HEK293 (cell line): ENCODE measurements around the gene USH1G.
"Not testable (repeated sequence)": the region's sequence is repeated elsewhere in the genome, so short reads cannot be mapped to it uniquely, and the experiment has no call there.

Source experiments
- BCL6B ChIP-seq: fragments of 450-650 bp; formaldehyde crosslinking; IDR thresholded peaks from 2 replicates; pipeline ENCODE4 v1.5.1; 2017; ENCODE audit warnings: missing biosample characterization, missing genetic modification characterization
- CTCF ChIP-seq: fragments of 450-650 bp; formaldehyde crosslinking; IDR thresholded peaks from 2 replicates; pipeline ENCODE4 v1.5.1; 2016; ENCODE audit warnings: missing biosample characterization, missing genetic modification characterization
- FEZF1 ChIP-seq: fragments of 450-650 bp; formaldehyde crosslinking; IDR thresholded peaks from 2 replicates; pipeline ENCODE4 v1.5.1; 2016; ENCODE audit warnings: missing biosample characterization, missing genetic modification characterization
- PRDM10 ChIP-seq: fragments of 450-650 bp; formaldehyde crosslinking; IDR thresholded peaks from 2 replicates; pipeline ENCODE4 v1.5.1; 2016; ENCODE audit warnings: missing biosample characterization, missing genetic modification characterization
- REST ChIP-seq: fragments of 450-650 bp; formaldehyde crosslinking; IDR thresholded peaks from 2 replicates; pipeline ENCODE4 v1.5.1; 2016; ENCODE audit warnings: missing biosample characterization, missing genetic modification characterization
- ZNF488 ChIP-seq: fragments of 450-650 bp; formaldehyde crosslinking; IDR thresholded peaks from 2 replicates; pipeline ENCODE4 v1.5.1; 2016; ENCODE audit warnings: missing biosample characterization, missing genetic modification characterization
- ZNF561 ChIP-seq: fragments of 450-650 bp; IDR thresholded peaks from 2 replicates; pipeline ENCODE4 v1.5.1; 2018; ENCODE audit warnings: missing biosample characterization, missing genetic modification characterization, borderline replicate concordance

- not testable (repeated sequence) for TF ChIP-seq ZNF561 (tag by site-specific recombination); CTCF (tag by site-specific recombination); FEZF1 (tag by site-specific recombination); PRDM10; REST (tag by site-specific recombination); ZNF488 (tag by site-specific recombination); BCL6B (tag by site-specific recombination)
Observed at GRCh38 chr17:74870028-74870427, 53.0 kb downstream of the USH1G start.
